Activated naive CD8-positive, alpha-beta T cell treated with anti-CD3 and anti-CD28 coated beads, Interleukin-2, amount 50 U/mL, for 16 hours (primary cell): ENCODE measurements around the gene PTPRC.

ENCODE experiments used
- DNase-seq: peaks from one replicate; pipeline ENCODE4 v3.0.0-alpha.2; 2020; ENCODE audit warnings: low read depth, low spot score

Gene PTPRC

GRCh38 chr1:198620218-198620617 is 18.6 kb upstream of the PTPRC start:
- no peak for DNase-seq

- no peak for DNase-seq
These were observed 17.7 kb upstream of the PTPRC start for GRCh38 chr1:198620951-198621824.

GRCh38 chr1:198622001-198622400 is 16.8 kb upstream of the PTPRC start:
- DNase-seq, result no peak

GRCh38 chr1:198623752-198624647 is 14.8 kb upstream of the PTPRC start:
- DNase-seq, result no peak

- no peak for DNase-seq
These were observed 14.2 kb upstream of the PTPRC start for GRCh38 chr1:198624648-198624980.

- DNase-seq, result no peak
These were observed 11.3 kb upstream of the PTPRC start for GRCh38 chr1:198627436-198628066.

GRCh38 chr1:198628067-198628455 is 10.8 kb upstream of the PTPRC start:
- no peak for DNase-seq

GRCh38 chr1:198629610-198630009 is 9.2 kb upstream of the PTPRC start:
- no peak for DNase-seq

GRCh38 chr1:198630863-198631262 is 8.0 kb upstream of the PTPRC start:
- DNase-seq, result no peak

GRCh38 chr1:198631292-198631691 is 7.5 kb upstream of the PTPRC start:
- no peak for DNase-seq

- DNase-seq, result no peak
These were observed 6.8 kb upstream of the PTPRC start for GRCh38 chr1:198632007-198632406.

- no peak for DNase-seq
These were observed 5.1 kb upstream of the PTPRC start for GRCh38 chr1:198633675-198634121.

GRCh38 chr1:198635964-198636363 is 2.9 kb upstream of the PTPRC start:
- DNase-seq, result no peak

- no peak for DNase-seq
These were observed 2.4 kb upstream of the PTPRC start for GRCh38 chr1:198636391-198636790.

- no peak for DNase-seq
These were observed 1.7 kb upstream of the PTPRC start for GRCh38 chr1:198637157-198637556.

GRCh38 chr1:198637916-198638437 is 863 bp upstream of the PTPRC start:
- no peak for DNase-seq

GRCh38 chr1:198638441-198638840 is 399 bp upstream of the PTPRC start:
- no peak for DNase-seq

GRCh38 chr1:198639671-198640143 is 867 bp downstream of the PTPRC start:
- DNase-seq, result no peak

GRCh38 chr1:198640174-198640573 is 1.3 kb downstream of the PTPRC start:
- DNase-seq, result no peak

GRCh38 chr1:198641501-198641900 is 2.7 kb downstream of the PTPRC start:
- DNase-seq, result no peak

GRCh38 chr1:198641966-198642668 is 3.3 kb downstream of the PTPRC start:
- DNase-seq, result no peak
